Activated CD4-positive, alpha-beta T cell treated with anti-CD3 and anti-CD28 coated beads, Interleukin-2, Interleukin-4, amounts not matched to agents 100 ng/mL and 50 ng/mL, durations not matched to agents 16 hours and 8 hours (primary cell): ENCODE measurements around the gene ADRA2B.
A peak's percentile ranks its signal among the peaks of the same experiment; 100 is the strongest.
"Not testable (repeated sequence)": the region's sequence is repeated elsewhere in the genome, so short reads cannot be mapped to it uniquely, and the experiment has no call there.

ENCODE experiments used
- DNase-seq: peaks from one replicate; pipeline ENCODE4 v3.0.0-alpha.2; 2020; ENCODE audit warnings: low spot score

ADRA2B gene

DNA sequence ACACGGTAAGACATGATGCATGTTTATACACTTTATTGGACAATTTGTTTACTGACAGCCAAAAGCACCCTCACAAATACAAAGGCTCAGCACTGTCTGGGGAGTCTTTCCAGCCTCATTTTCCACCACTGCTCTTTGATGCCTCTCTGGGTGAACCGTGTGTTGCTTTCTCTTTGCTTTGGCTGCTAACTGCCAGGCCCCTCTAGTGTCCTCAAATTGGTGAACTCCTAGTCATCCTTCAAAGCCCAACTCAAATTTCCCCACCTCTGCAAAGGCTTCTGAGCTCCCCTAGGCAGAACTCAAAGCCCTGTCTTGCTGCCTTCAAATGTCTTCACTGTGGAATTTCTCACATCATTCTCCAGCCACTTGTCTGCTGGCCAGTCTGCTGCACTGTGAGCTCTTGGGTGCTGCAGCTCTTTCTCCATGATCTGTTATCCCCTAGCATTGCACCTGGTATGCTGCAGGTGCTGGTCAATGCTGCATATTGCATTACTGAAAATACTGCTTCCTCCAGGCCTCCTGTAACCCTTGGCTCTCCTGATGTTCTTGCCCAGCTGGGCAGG, 49.2 kb downstream of the ADRA2B start:
- DNase-seq: not testable (repeated sequence)

DNA sequence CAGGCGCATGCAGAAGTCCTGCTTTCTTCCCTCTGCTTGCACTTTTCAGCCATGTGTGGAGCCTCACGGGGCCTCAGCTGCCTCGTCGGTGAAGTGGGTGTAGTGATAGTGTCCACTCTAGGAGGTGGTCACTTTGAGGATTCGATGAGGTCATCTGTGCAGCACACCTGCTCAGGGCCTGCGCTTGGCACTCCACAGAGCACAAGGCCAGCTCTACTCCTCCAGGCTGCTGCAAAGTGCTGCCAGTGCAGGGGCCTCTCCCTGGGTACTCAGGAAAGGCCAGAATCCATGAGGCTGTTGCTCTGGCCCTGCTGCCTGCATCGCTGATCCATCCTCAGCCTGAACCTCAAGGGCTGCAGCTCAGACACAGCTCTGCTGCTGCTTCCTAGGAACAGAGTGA, 49.9 kb downstream of the ADRA2B start:
- DNase-seq: not testable (repeated sequence)

DNA sequence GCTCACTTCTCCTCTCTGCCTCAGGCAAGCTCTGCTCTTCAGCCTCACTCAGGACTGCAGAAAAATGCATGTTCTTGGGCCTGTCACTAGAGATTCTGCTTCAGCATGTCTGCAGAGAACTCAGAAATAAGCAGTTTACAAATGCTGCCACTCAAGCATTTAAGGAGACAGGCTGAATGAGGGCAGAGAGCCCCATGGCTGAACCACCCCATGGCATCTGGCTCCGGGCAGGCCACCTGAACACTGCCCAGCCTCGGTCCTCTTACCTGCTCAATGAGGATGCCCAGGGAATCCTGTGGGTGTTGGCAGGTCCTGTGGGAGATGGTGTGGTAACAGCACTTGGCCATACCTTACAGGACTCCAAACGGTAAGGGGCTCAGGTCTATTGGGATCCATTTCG, 50.4 kb downstream of the ADRA2B start:
- DNase-seq: not testable (repeated sequence)

DNA sequence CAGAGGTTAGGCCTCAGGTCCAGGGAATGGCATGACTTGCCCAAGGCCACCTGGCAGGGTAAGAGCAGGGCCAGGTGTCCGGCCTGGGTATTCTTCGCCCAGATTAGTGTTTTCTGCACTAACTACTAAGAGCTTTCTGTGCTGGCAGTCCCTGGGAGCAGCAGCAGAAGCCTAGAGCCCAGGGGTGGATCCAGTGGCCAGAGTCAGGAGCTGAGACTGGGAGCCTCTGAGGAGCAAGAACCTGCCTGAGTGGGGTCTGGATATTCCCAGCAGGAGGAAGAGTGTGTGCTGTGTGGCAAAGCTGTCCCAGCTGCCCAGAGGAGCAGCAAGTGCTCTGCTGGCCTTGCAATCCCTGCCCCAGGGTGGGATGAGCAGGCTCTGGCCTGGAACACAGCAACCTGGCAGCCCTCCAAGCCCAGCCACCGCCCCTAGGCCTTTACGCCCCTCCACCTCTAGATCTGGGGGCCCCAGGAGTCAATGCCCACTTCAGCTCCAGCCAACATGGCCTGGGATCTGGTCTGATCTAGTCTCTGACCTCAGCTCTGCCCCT, 50.9 kb downstream of the ADRA2B start:
- no peak for DNase-seq

DNA sequence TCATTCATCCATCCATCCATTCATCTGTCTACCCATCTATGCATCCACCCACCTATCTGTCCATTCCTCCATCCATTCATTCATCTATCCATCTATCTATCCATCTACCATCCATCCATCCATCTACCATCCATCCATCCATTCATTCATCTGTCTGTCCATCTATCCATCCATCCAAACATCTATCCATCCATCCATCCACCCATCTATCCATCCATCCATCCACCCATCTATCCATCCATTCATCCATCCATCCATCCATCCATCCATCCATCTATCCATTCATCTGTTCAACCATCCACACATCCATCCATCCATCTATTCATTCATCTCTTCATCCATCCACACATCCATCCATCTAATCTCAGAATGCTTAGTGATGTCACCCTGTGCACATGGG, 51.6 kb downstream of the ADRA2B start:
- not testable (repeated sequence) for DNase-seq

DNA sequence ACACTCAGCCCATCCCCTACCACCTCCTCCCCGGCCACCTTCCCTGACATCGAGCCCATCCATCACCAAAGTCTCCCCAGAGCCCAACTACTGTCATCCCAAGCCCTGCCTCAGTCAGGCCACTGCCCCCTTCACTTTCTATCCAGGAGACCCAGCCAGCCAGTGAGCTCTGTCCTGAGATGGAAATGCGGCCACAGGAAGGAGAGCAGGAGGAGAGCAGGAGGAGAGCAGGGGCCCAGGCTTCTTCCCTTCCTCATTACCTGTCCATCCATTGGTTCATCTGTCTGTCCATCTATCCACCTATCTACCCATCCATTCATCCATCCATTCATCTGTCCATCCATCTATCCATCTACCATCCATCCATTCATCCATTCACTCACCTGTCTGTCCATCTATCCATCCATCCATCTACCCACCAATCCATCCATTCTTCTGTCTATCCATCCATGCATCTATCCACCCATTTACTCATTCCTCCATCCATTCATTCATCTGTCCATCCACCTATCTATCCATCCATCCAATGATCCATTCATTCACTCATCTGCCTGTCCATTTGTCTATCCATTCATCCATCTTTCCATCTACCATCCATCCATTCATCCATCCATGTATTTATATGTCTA, 52.2 kb downstream of the ADRA2B start:
- not testable (repeated sequence) for DNase-seq

DNA sequence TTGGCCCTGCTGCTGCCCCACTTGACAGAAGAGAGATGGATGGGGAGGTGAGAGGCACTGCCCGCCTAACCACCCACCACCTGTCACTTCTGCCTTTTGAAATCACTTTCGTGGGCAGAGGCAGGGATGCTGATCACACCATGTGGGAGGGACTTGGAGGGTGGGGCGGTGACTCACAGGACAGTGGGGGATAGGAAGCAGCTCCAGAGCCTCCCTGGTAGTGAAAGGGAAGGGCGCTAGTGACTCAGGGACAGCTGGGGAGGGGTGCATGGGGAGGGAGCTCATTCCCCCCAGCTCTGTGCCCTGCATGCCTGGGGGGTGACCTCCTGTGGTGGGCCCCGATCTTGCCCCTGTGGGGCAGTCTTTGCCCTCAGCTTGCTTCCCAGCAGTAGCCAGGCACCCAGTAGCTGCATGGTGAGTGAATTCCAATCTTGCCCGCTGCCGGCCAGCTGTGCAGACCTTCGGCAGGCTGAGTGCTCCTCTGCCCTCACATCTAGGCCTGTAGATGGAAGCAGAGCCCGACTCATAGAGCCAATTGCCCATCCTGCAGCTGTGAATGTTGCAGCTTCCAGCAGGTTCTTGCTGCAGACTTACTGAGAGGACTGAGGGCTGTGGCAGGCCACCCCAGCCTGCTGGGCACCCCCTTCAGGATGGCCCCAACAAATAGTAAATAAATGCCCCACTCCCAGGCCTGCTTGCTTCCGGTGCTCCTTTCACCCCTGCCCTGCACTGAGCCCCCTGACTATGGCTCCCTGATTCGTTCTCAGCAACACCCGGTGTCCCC, 53.1 kb downstream of the ADRA2B start:
- DNase-seq: peak; percentile 58
